Lung (tissue), 12 donors: ENCODE measurements around the gene RPUSD4. TPM values are rescaled to one million over a fixed set of nuclear protein-coding genes. Genes with fewer than 3 reads are reported as not detected.

ENCODE experiments used
- ATAC-seq: fragments of 200-7000 bp; cut with Tn5 transposase; one replicate; pipeline ENCODE4 v1.9.1; 2020; ENCODE audit warnings: moderate number of reproducible peaks; ENCODE audit not compliant: insufficient read depth, low FRiP score
- DNase-seq, 3 donors: peaks; one replicate each; pipeline ENCODE4 v3.0.0-alpha.2; 2013 to 2017
- H3K27ac ChIP-seq, 2 donors: one replicate each; pipeline ENCODE4 v1.5.1; 2013; ENCODE audit warnings: mild to moderate bottlenecking in 2 of 2, moderate library complexity in 2 of 2, control low read depth in 1 of 2, inconsistent platforms in 1 of 2, low read depth in 1 of 2, low read length in 1 of 2
- H3K27me3 ChIP-seq, 3 donors: one replicate each; pipeline ENCODE4 v1.5.1; 2013; ENCODE audit warnings: low read length in 2 of 3; ENCODE audit not compliant: control insufficient read depth in 3 of 3, insufficient read depth in 3 of 3
- H3K36me3 ChIP-seq, 4 donors: one replicate each; pipeline ENCODE4 v1.5.1; 2013; ENCODE audit warnings: low read length in 4 of 4, mild to moderate bottlenecking in 1 of 4, moderate library complexity in 1 of 4; ENCODE audit not compliant: control insufficient read depth in 4 of 4, insufficient read depth in 4 of 4
- H3K4me1 ChIP-seq, 5 donors: one replicate each; pipeline ENCODE4 v1.5.1; 2013; ENCODE audit warnings: low read length in 5 of 5, mild to moderate bottlenecking in 2 of 5, moderate library complexity in 1 of 5; ENCODE audit not compliant: control insufficient read depth in 5 of 5, insufficient read depth in 5 of 5
- H3K4me3 ChIP-seq: one replicate; pipeline ENCODE4 v1.5.1; 2013; ENCODE audit warnings: mild to moderate bottlenecking, control low read depth, moderate library complexity
- H3K9ac ChIP-seq, 2 donors: one replicate each; pipeline ENCODE4 v1.5.1; 2013; ENCODE audit warnings: low read length in 2 of 2, control low read depth in 1 of 2; ENCODE audit not compliant: insufficient read depth in 1 of 2
- H3K9me3 ChIP-seq, 4 donors: one replicate each; pipeline ENCODE4 v1.5.1; 2013; ENCODE audit warnings: low read length in 3 of 4, mild to moderate bottlenecking in 1 of 4, moderate library complexity in 1 of 4; ENCODE audit not compliant: control insufficient read depth in 4 of 4, insufficient read depth in 3 of 4
- CTCF ChIP-seq: IDR thresholded peaks from 2 replicates; pipeline ENCODE4 v1.5.1; 2012; ENCODE audit warnings: mild to moderate bottlenecking; ENCODE audit errors: control extremely low read depth, extremely low read depth
- WGBS, 2 donors: extraction: QIAGEN DNeasy Blood & Tissue Kit; methylation state at CpG; one replicate each; pipeline ENCODE4 v1.1.7; 2013; 5-methylcytosine and 5-hydroxymethylcytosine counted together
- polyA plus RNA-seq, 2 donors: library from polyadenylated mRNA; stranded (reverse); fragments of 200-250 nt; gene quantifications; one replicate each; pipeline ENCODE4 v1.2.1, GENCODE V29; 2013
- total RNA-seq, 2 donors: library from RNA; depleted of rRNA in 1 of 2; stranded (reverse); fragments of >200 nt in 1 of 2; gene quantifications; one replicate each; pipeline ENCODE4 v1.2.1, GENCODE V29; 2014 to 2021
- donor health status: control.
- donor health status: control.
- donor health status: Bipolar disorder and iron deficiency.
- donor health status: healthy.
- donor health status: DM: yes; HTN: yes; CAD: no.

Gene RPUSD4
- total and polyA plus RNA-seq, 4 donors, result 13.3 to 27.8 (median 19.8) TPM

GRCh38 chr11:126231725-126232459 is 20.4 kb upstream of the RPUSD4 start:
- no peaks in the 10 kb centered on the region for H3K9me3 ChIP-seq
- ATAC-seq (peak; percentile 81), DNase-seq (peak in 2 of 3 donors; percentile 77 to 84)
- no peaks in the 10 kb centered on the region for H3K27me3 ChIP-seq
- peaks cover 0 to 12% (median 0%) of the 10 kb centered on the region in 5 donors for H3K4me1 ChIP-seq
- no peak for TF ChIP-seq CTCF
- no peak overlapping the region for H3K9ac ChIP-seq
- no peak overlapping the region for H3K4me3 ChIP-seq
- 47 to 80% methylated on average over 6 of the region's 6 CpGs for WGBS, 2 donors
- no peak overlapping the region for H3K27ac ChIP-seq
- H3K36me3 ChIP-seq, result peaks cover 3 to 6% (median 3%) of the 10 kb centered on the region in 4 donors

DNA sequence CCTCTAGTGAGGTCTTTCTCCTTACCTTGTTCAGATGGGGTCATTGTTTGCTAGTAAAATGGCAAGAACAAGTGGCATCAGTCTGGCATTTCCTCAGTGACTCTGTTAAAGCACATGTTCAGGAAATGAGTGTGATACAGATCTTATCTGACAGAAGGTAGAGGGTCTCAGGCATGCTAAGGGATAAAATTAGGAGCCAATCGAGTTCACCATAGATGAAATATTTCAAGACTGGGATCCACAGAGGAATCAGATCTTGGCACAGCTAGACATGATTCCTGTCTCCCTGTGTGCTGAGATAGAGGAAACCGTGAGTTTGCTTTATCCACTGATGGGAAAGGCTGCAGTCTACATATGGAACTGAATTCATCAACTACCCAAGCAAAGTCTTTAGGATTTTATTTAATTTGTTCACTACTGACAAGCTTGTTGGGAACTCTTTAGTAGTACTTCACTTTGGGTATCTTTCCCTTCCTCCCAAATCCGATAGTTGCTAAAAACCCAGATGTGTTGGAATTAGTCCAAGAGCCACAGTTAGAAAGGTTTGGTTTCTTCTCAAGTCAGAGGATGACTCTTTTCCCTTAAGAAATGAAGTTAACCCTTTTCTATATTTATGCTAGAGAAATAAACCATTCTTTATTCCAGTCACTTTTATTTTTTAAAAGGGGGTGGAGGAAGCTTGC is 18.5 kb upstream of the RPUSD4 start:
- DNase-seq (no peak), ATAC-seq (no peak)
- Histone ChIP-seq H3K36me3 (peaks cover 0 to 2% (median 2%) of the 10 kb centered on the region in 4 donors), H3K9me3 (no peaks in the 10 kb centered on the region), H3K27me3 (no peaks in the 10 kb centered on the region), H3K9ac (no peak overlapping the region), H3K4me1 (peaks cover 0 to 12% (median 0%) of the 10 kb centered on the region in 5 donors), H3K27ac (no peak overlapping the region), H3K4me3 (no peak overlapping the region)
- no peak for TF ChIP-seq CTCF
- 46 to 52% methylated on average over 3 of the region's 3 CpGs for WGBS, 2 donors

DNA sequence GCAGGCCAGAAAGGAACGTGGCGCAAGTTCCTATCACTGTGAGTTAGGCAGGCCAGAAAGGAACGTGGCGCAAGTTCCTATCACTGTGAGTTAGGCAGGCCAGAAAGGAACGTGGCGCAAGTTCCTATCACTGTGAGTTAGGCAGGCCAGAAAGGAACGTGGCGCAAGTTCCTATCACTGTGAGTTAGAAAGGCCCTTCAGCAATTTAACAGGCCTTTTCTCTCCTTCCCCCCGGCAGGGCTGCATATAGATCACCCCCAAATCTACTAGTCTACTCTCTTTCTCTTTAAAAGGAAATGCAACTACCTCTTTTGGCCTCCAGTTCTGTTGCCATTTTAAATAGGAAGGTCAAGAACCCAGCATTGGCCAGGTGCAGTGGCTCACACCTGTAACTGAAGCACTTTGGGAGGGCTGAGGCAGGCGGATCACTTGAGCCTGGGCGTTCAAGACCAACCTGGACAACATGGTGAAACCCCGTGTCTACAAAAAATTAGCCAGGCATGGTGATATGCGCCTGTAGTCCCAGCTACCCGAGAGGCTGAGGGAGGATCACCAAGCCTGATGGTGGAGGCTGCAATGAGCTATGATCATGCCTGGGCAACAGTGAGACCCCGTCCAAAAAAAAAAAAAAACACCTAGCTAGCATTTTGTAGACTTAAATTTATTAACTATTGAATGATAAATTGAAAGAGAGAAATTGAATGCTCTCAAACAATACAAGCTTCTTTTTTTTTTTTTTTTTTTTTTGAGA is 15.1 kb upstream of the RPUSD4 start:
- Histone ChIP-seq H3K4me3 (no peak overlapping the region), H3K27me3 (no peaks in the 10 kb centered on the region), H3K36me3 (peaks cover 0 to 2% (median 1%) of the 10 kb centered on the region in 4 donors), H3K9me3 (no peaks in the 10 kb centered on the region), H3K4me1 (peaks cover 0 to 6% (median under 1%) of the 10 kb centered on the region in 5 donors), H3K9ac (no peak overlapping the region), H3K27ac (no peak overlapping the region)
- ATAC-seq (no peak), DNase-seq (no peak)
- TF ChIP-seq CTCF, result no peak
- 93 to 98% methylated on average over 7 to 11 of the region's 15 CpGs for WGBS, 2 donors
